Upper lobe of right lung (tissue), 1 donor: ENCODE measurements around the gene TBL3. TPM values are rescaled to one million over a fixed set of nuclear protein-coding genes. Genes with fewer than 3 reads are reported as not detected.

Source experiments
- ATAC-seq: fragments of 200-7000 bp; cut with Tn5 transposase; one replicate; pipeline ENCODE4 v1.9.1; 2020; ENCODE audit warnings: mild to moderate bottlenecking, moderate library complexity
- DNase-seq: peaks from one replicate; pipeline ENCODE4 v3.0.0-alpha.2; 2020
- H3K27ac ChIP-seq: fragments of 200-600 bp; one replicate; pipeline ENCODE4 v1.8.0; 2022
- H3K27me3 ChIP-seq: fragments of 200-600 bp; one replicate; pipeline ENCODE4 v1.8.0; 2022; ENCODE audit warnings: mild to moderate bottlenecking
- H3K36me3 ChIP-seq: fragments of 200-600 bp; one replicate; pipeline ENCODE4 v1.8.0; 2022
- H3K4me1 ChIP-seq: fragments of 200-600 bp; one replicate; pipeline ENCODE4 v1.8.0; 2022
- H3K4me3 ChIP-seq: fragments of 200-600 bp; one replicate; pipeline ENCODE4 v1.8.0; 2022; ENCODE audit warnings: mild to moderate bottlenecking
- H3K9me3 ChIP-seq: fragments of 200-600 bp; one replicate; pipeline ENCODE4 v1.8.0; 2022
- CTCF ChIP-seq: fragments of 200-600 bp; IDR thresholded peaks from one replicate; pipeline ENCODE4 v1.8.0; 2022; ENCODE audit warnings: antibody characterized with exemption
- intact Hi-C: fragments of 100-400 bp; cut with DNase I; formaldehyde crosslinking; loops from one replicate; pipeline ENCODE4 v1.11.0; 2022
- total RNA-seq: library from RNA; stranded (reverse); fragmentation: NEBNext Ultra II Directional; extraction: Animal tissue kit (Norgen Biotek cat#: 25700); gene quantifications from one replicate; pipeline ENCODE4 v1.2.1, GENCODE V29; 2021
- donor health status: DM: no; HTN: yes; CAD: no; lungs with severe emphysema.

The TBL3 gene
- total RNA-seq, 1 donor from 2014 or later: 24.7 TPM

- H3K27me3 ChIP-seq: peaks cover 5% of the 10 kb centered on the region
- TF ChIP-seq CTCF: no peak
- H3K36me3 ChIP-seq: peaks cover 18% of the 10 kb centered on the region
- intact Hi-C loops: no loop called here
- ATAC-seq: peak; percentile 24
- peak within 1 kb of the TSS; percentile 73 for H3K27ac ChIP-seq
- no peaks in the 10 kb centered on the region for H3K9me3 ChIP-seq
- peak; percentile 77 for DNase-seq
- H3K4me3 ChIP-seq: peak within 1 kb of the TSS; percentile 72
- peaks cover 48% of the 10 kb centered on the region for H3K4me1 ChIP-seq
Observed at GRCh38 chr16:2026461-2027023, 54.7 kb downstream of the TBL3 start, which contains the start of gene NHERF2. TSS of gene NHERF2 (plus strand) at chr16:2026902. CDS start at chr16:2027006, 104 bp downstream.

GRCh38 chr16:2027024-2028010 lies 55.5 kb downstream of the TBL3 start:
- H3K4me1 ChIP-seq: peaks cover 56% of the 10 kb centered on the region
- peak overlapping the region; percentile 73 for H3K27ac ChIP-seq
- peak overlapping the region; percentile 72 for H3K4me3 ChIP-seq
- intact Hi-C loops: no loop called here
- ATAC-seq: peak; percentile 0
- no peaks in the 10 kb centered on the region for H3K27me3 ChIP-seq
- TF ChIP-seq CTCF: no peak
- DNase-seq: peak; percentile 70
- H3K9me3 ChIP-seq: no peaks in the 10 kb centered on the region
- H3K36me3 ChIP-seq: peaks cover 25% of the 10 kb centered on the region

DNA sequence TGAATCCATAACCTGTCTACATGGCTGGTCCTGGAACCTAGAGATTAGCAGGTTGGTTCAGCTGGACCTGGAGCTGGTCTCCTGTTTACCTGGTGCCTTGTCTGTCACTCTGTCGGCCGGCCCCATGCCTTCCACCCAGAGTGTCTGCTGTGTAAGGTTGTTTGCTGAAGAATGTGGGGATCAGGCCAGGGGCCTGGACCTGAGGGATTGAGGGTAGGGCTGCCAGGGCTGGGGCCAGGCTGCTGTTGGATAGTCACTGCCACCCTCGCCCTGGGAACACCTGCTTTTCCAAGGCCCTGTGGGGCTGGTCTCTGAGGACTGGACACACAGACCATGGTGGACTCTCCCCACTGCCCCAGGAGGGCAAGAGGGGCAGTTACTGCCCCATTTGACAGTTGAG lies 56.3 kb downstream of the TBL3 start:
- H3K4me3 ChIP-seq: peak overlapping the region; percentile 72
- H3K36me3 ChIP-seq: peaks cover 26% of the 10 kb centered on the region
- peak overlapping the region; percentile 73 for H3K27ac ChIP-seq
- no peaks in the 10 kb centered on the region for H3K9me3 ChIP-seq
- no peak for TF ChIP-seq CTCF
- H3K27me3 ChIP-seq: no peaks in the 10 kb centered on the region
- intact Hi-C loops: no loop called here
- H3K4me1 ChIP-seq: peaks cover 58% of the 10 kb centered on the region
- ATAC-seq (no peak), DNase-seq (no peak)

GRCh38 chr16:2028620-2029220 lies 56.9 kb downstream of the TBL3 start:
- no peaks in the 10 kb centered on the region for H3K9me3 ChIP-seq
- DNase-seq: no peak
- intact Hi-C loops: no loop called here
- H3K4me3 ChIP-seq: peak overlapping the region; percentile 72
- TF ChIP-seq CTCF: no peak
- ATAC-seq: no peak
- peaks cover 26% of the 10 kb centered on the region for H3K36me3 ChIP-seq
- no peaks in the 10 kb centered on the region for H3K27me3 ChIP-seq
- H3K4me1 ChIP-seq: peaks cover 59% of the 10 kb centered on the region
- peak overlapping the region; percentile 73 for H3K27ac ChIP-seq

DNA sequence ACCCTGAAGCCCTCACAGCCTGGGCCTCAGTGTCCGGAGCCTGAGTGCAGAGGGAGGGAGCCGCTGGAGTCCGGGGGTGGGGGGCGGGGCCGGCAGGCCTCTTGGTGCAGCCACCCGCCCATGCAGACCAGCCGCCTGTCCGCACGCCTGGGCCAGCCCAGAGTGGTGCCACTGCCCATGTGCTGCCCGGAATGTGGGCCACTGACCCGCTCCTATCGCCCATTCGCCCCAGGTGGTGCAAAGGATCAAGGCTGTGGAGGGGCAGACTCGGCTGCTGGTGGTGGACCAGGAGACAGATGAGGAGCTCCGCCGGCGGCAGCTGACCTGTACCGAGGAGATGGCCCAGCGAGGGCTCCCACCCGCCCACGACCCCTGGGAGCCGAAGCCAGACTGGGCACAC lies 57.5 kb downstream of the TBL3 start:
- peaks cover 56% of the 10 kb centered on the region for H3K4me1 ChIP-seq
- H3K4me3 ChIP-seq: peak overlapping the region; percentile 72
- peak overlapping the region; percentile 66 for H3K27ac ChIP-seq

More for the DNA sequence above, 57.5 kb downstream of the TBL3 start:
- peaks cover 26% of the 10 kb centered on the region for H3K36me3 ChIP-seq
- H3K9me3 ChIP-seq: no peaks in the 10 kb centered on the region
- TF ChIP-seq CTCF: no peak
- no peak for ATAC-seq
- intact Hi-C loops: no loop called here
- DNase-seq: no peak
- H3K27me3 ChIP-seq: no peaks in the 10 kb centered on the region
